ENCODE results near the gene USP43.

- TF ChIP-seq, protein P1, sequence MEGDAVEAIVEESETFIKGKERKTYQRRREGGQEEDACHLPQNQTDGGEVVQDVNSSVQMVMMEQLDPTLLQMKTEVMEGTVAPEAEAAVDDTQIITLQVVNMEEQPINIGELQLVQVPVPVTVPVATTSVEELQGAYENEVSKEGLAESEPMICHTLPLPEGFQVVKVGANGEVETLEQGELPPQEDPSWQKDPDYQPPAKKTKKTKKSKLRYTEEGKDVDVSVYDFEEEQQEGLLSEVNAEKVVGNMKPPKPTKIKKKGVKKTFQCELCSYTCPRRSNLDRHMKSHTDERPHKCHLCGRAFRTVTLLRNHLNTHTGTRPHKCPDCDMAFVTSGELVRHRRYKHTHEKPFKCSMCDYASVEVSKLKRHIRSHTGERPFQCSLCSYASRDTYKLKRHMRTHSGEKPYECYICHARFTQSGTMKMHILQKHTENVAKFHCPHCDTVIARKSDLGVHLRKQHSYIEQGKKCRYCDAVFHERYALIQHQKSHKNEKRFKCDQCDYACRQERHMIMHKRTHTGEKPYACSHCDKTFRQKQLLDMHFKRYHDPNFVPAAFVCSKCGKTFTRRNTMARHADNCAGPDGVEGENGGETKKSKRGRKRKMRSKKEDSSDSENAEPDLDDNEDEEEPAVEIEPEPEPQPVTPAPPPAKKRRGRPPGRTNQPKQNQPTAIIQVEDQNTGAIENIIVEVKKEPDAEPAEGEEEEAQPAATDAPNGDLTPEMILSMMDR (IDR thresholded peaks at IDR 0.05): no peak
- no peak for TF ChIP-seq POLR2A (IDR thresholded peaks at IDR 0.05)
Measured at GRCh38 chr17:9772658-9773057, 127.3 kb downstream of the USP43 start.
